Right lobe of liver (tissue), 6 donors: ENCODE results near the gene ASAP2. TPM values are rescaled to one million over a fixed set of nuclear protein-coding genes. Genes with fewer than 3 reads are reported as not detected.
A peak's percentile ranks its signal among the peaks of the same experiment; 100 is the strongest.

Source experiments
- ATAC-seq, 4 donors: fragments of 200-7000 bp; cut with Tn5 transposase; one replicate each; pipeline ENCODE4 v1.9.1; 2020; ENCODE audit warnings: mild to moderate bottlenecking in 4 of 4, moderate library complexity in 4 of 4
- DNase-seq, 3 donors: peaks; one replicate each; pipeline ENCODE4 v3.0.0-alpha.2; 2020
- H3K27ac ChIP-seq, 3 donors: fragments of 200-600 bp; one replicate each; pipeline ENCODE4 v1.8.0; 2022
- H3K27me3 ChIP-seq, 2 donors: fragments of 200-600 bp; one replicate each; pipeline ENCODE4 v1.8.0; 2022
- H3K36me3 ChIP-seq, 4 donors: fragments of 200-600 bp; sonication (generic) in 1 of 4; one replicate each; pipeline versions ENCODE4 v1.5.1 to v1.8.0; 2017 to 2022; ENCODE audit warnings: control low read depth in 1 of 4
- H3K4me1 ChIP-seq, 4 donors: fragments of 200-600 bp; sonication (generic) in 1 of 4; one replicate each; pipeline versions ENCODE4 v1.5.1 to v1.8.0; 2017 to 2022; ENCODE audit warnings: control low read depth in 1 of 4
- H3K4me3 ChIP-seq, 3 donors: fragments of 200-600 bp; one replicate each; pipeline ENCODE4 v1.8.0; 2022
- H3K9me3 ChIP-seq, 4 donors: fragments of 200-600 bp; sonication (generic) in 1 of 4; one replicate each; pipeline versions ENCODE4 v1.5.1 to v1.8.0; 2017 to 2022; ENCODE audit warnings: control low read depth in 1 of 4
- CTCF ChIP-seq, 4 donors: fragments of 200-600 bp in 3 of 4; fragments of 450-650 bp in 1 of 4; IDR thresholded peaks; one replicate each; pipeline versions ENCODE4 v1.5.1 to v1.8.0; 2016 to 2022; ENCODE audit warnings: antibody characterized with exemption in 4 of 4, mild to moderate bottlenecking in 2 of 4
- POLR2A ChIP-seq: fragments of 450-650 bp; IDR thresholded peaks from one replicate; pipeline ENCODE4 v1.6.1; 2017; ENCODE audit warnings: antibody characterized with exemption, mild to moderate bottlenecking
- WGBS: methylation state at CpG from one replicate; pipeline ENCODE4 v1.1.6; 2018; ENCODE audit warnings: low coverage, low lambda C conversion rate; ENCODE audit not compliant: insufficient coverage; ENCODE audit errors: missing lambda C conversion rate; 5-methylcytosine and 5-hydroxymethylcytosine counted together
- intact Hi-C, 2 donors: fragments of 100-400 bp; cut with DNase I; formaldehyde crosslinking; loops; one replicate each; pipeline versions ENCODE4 v1.11.2 to v1.14.1; 2022
- total RNA-seq, 6 experiments: library from RNA; depleted of rRNA in 2 of 6; stranded (reverse); fragments of >200 nt in 2 of 6; fragmentation: NEBNext Ultra II Directional in 3 of 6; extraction: Animal tissue kit (Norgen Biotek cat#: 25700) in 3 of 6; gene quantifications; one replicate each; pipeline versions ENCODE4 v1.1.0 to v1.2.4, GENCODE V29; 2016 to 2023
- donor health status: DM: no; HTN: yes; CAD: no.
- donor health status: DM: no; HTN: no; CAD: no.
- donor health status: DM: no; HTN: no; CAD: no.
- donor health status: DM: no; HTN: yes; CAD: no.
- donor health status: DM: no; HTN: yes; CAD: no.

Gene ASAP2
- total RNA-seq, 6 experiments from 2014 or later: 2.4 to 5.2 (median 3.9) TPM

- H3K36me3 ChIP-seq: no peaks in the 10 kb centered on the region
- H3K9me3 ChIP-seq: no peaks in the 10 kb centered on the region
- DNase-seq (no peak), ATAC-seq (peak in 1 of 4 donors; percentile 25)
- no peak overlapping the region for H3K27ac ChIP-seq
- TF ChIP-seq CTCF (IDR thresholded peaks at IDR 0.05): no peak
- no peaks in the 10 kb centered on the region for H3K4me1 ChIP-seq
- WGBS: 78% methylated on average over 5 of the region's 20 CpGs
- intact Hi-C loops: no loop called here
- no peak overlapping the region for H3K4me3 ChIP-seq
- H3K27me3 ChIP-seq: no peaks in the 10 kb centered on the region
Measured at GRCh38 chr2:9398881-9399780, 192.5 kb downstream of the ASAP2 start.

GRCh38 chr2:9400268-9401058 is 193.9 kb downstream of the ASAP2 start:
- Histone ChIP-seq H3K4me1 (no peaks in the 10 kb centered on the region), H3K9me3 (no peaks in the 10 kb centered on the region), H3K27me3 (no peaks in the 10 kb centered on the region), H3K36me3 (no peaks in the 10 kb centered on the region), H3K27ac (no peak overlapping the region), H3K4me3 (no peak overlapping the region)
- WGBS: 76% methylated on average over 4 of the region's 12 CpGs
- DNase-seq (no peak), ATAC-seq (peak in 1 of 4 donors; percentile 26)
- intact Hi-C loops: no loop called here
- TF ChIP-seq CTCF (IDR thresholded peaks at IDR 0.05) (no peak), POLR2A (no peak)

- Histone ChIP-seq H3K4me3 (no peak overlapping the region), H3K27me3 (no peaks in the 10 kb centered on the region), H3K36me3 (no peaks in the 10 kb centered on the region), H3K27ac (no peak overlapping the region), H3K4me1 (no peaks in the 10 kb centered on the region), H3K9me3 (no peaks in the 10 kb centered on the region)
- no peak for TF ChIP-seq POLR2A
- TF ChIP-seq CTCF (IDR thresholded peaks at IDR 0.05): no peak
- peak in 1 of 4 donors; percentile 32 for ATAC-seq
- no CpG with 5 or more reads among the region's 12 CpGs for WGBS
- no peak for DNase-seq
- intact Hi-C loops: no loop called here
Measured at GRCh38 chr2:9401059-9401547, 194.5 kb downstream of the ASAP2 start.

GRCh38 chr2:9401646-9402371 is 195.2 kb downstream of the ASAP2 start:
- ATAC-seq (peak in 1 of 4 donors; percentile 18), DNase-seq (no peak)
- Histone ChIP-seq H3K4me3 (no peak overlapping the region), H3K9me3 (no peaks in the 10 kb centered on the region), H3K4me1 (no peaks in the 10 kb centered on the region), H3K27ac (no peak overlapping the region), H3K27me3 (no peaks in the 10 kb centered on the region), H3K36me3 (no peaks in the 10 kb centered on the region)
- 91% methylated on average over 8 of the region's 19 CpGs for WGBS
- TF ChIP-seq POLR2A (no peak), CTCF (IDR thresholded peaks at IDR 0.05) (no peak)
- intact Hi-C loops: no loop called here
